ENCODE results near the gene RAB37.
A peak's percentile ranks its signal among the peaks of the same experiment; 100 is the strongest.

The RAB37 gene

DNA sequence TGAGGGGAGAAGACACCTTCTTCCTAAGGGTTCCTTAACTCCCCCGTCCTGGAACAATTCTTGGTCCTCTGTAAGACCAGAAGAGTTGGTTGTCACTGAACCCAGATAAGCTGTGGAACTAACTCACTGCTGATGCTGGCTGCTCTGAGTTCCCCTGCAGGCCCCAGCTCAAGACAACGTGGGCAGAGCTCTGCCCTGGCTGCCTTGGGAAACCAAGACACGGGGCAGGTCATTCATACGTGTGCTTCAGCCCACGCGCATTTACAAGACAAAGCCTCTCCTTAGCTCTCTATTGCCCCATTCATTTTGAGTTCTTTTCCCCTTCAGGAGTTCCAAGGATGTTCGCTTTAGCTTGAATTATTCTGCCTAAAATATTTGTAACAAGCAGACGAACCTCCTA lies 42.4 kb downstream of the RAB37 start:
- TF ChIP-seq GATA3 (IDR thresholded peaks at IDR 0.05; ENCODE audit: low read depth, low read length) (no peak), GATA2 (IDR thresholded peaks at IDR 0.05; ENCODE audit: low read depth, low read length) (no peak)

DNA sequence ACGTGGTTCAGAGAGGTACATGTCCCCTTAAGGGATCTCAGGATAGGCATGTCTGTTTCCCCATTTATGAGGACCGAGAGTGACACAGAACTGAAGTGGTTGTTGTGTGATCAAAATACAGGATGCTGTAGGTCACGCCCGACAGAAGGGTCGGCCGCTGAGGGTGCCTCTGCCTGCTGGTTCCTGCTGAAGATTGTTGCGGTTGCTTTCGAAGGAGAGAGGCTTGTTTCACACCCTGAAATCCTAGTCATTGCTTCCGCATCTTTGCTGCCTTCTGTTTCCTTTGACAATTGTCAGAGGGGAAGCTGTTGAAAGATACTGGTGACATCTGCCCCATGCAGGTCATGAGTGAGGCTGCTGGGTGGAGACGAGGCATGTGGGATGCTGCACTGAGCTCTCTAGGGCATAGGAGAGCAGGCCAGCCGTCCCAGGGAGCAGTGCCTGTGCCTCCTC lies 42.9 kb downstream of the RAB37 start:
- TF ChIP-seq GATA3 (IDR thresholded peaks at IDR 0.05; ENCODE audit: low read depth, low read length) (no peak), GATA2 (IDR thresholded peaks at IDR 0.05; ENCODE audit: low read depth, low read length) (no peak)

DNA sequence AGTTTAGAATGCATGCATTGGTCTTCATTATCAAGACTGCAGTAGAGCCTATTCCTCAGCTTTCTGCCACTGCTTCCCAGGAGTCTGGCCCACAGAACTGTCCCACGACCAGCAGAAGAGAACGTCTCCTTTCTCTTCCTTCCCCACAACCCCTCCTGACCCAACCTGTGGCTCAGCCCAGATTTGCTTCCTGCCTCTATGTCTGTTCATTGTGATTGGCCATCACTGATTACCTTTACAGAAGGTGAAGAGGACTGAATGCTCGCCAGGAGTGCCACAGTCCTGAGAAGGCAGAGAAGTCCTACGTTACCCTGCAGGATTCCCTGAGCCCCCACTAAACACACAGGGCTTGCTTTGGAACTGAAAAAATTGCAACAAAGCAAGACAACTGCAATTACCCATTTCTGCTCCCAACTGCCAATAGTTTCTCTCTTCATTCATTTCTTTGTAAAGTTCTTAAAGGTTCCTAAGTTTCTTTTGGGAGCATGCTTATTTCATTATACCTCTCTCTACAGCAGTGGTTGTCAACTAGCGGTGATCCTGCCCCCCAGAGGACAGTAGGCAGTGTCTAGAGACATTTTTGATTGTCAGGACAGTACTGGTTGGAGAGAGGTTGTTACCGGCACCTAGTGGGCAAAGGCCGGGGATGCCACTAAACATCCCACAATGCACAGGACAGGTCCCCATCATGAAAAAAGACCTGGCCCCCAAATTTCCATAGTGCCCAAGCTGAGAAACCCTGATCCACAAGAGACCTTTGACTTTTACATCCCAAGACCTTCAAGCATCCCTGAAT lies 43.6 kb downstream of the RAB37 start:
- TF ChIP-seq GATA2 (IDR thresholded peaks at IDR 0.05; ENCODE audit: low read depth, low read length): no peak
- TF ChIP-seq GATA3 (IDR thresholded peaks at IDR 0.05; ENCODE audit: low read depth, low read length): no peak

DNA sequence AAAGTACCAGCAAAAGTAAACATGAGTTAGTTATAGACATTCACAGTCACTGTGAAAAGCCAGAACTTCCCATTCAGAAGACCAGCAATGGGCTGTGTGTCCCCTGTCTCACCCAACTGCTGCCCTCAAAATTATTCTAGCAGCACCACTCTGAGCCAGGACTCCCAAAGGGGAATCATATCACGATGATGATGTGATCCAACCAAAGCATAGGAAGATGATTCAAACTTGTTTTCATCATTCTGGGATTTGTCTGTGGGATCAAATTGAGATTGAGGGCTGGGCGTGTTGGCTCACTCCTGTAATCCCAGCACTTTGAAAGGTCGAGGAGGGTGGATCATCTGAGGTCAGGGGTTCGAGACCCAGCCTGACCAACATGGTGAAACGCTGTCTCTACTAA lies 45.5 kb downstream of the RAB37 start:
- no peak for TF ChIP-seq GATA3 (IDR thresholded peaks at IDR 0.05; ENCODE audit: low read depth, low read length)
- TF ChIP-seq GATA2 (IDR thresholded peaks at IDR 0.05; ENCODE audit: low read depth, low read length): no peak

DNA sequence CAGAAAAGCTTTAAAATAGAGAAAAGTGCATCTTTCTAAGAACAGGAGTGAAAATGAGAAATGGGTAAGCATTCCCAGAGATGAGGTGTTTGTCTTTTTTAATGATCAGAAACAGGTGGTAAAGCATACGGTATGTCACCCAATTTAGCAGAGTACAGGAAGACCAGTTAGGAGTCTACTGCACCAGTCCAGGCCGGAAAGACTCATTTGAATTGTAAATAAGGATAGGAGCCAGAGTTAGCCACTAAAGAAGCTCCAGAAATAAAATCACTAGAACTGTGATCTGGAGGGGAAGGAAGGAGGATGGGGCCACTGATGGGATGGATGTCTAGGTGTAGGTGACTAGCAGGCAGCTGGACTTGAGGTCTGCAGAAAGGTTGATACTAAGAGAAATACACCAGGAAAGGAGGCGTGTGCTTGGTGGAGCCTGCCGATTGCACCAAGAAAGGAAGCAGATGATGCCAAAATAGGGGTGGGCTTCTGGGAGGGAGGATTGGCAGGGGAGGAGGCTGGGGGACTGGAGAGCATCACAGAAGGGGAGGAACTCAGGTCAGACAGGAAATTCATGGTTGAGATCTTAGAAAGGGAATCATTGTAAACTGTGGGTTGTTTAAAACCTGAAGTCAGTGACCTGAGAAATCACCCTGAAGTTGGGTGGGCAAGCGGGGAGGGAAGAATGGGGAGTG lies 47.2 kb downstream of the RAB37 start:
- TF ChIP-seq GATA2 (IDR thresholded peaks at IDR 0.05; ENCODE audit: low read depth, low read length) (no peak), GATA3 (IDR thresholded peaks at IDR 0.05; ENCODE audit: low read depth, low read length) (no peak)

DNA sequence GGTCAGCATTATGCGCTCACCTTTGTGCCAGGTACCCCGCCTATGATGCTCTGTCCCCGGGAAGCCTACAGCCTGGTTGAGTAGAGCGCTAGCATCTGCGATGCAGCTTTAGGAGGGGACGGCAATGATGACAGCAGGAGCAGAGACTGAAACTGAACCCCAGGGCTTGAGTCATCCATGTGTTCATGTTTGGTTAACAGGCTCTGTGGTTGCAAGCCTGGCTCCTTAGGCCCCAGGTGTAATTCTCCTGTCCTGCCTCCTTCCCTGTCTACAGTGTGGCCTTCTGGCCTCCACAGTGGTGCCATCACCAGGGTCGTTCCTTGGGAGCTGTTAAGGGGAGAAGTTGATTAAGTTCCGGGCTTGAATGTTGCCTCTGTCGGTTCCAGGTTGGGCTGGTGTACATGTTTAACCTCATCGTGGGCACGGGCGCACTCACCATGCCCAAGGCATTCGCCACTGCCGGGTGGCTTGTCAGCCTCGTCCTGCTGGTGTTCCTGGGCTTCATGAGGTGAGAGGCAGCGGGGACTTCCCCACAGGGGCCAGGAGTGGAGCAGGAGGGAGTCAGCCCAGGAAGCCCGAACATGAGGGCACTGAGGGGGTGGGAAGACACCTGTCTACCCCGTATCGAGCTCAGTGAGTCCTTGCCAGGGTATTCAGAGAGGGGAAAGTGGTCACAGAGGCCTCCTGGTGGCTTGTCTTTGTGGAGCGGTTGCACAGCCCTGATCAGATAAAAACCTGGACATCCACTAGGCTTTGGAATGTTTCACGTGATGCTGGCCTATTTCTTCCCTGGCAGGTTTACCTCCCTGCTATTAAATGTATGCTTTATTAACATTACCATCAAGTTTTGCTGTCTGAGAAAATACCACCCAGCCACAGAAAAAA lies 48.3 kb downstream of the RAB37 start:
- TF ChIP-seq GATA2 (IDR thresholded peaks at IDR 0.05; ENCODE audit: low read depth, low read length) (peak; percentile 20; the same call in 1 of the 2 replicates), GATA3 (IDR thresholded peaks at IDR 0.05; ENCODE audit: low read depth, low read length) (no peak)

DNA sequence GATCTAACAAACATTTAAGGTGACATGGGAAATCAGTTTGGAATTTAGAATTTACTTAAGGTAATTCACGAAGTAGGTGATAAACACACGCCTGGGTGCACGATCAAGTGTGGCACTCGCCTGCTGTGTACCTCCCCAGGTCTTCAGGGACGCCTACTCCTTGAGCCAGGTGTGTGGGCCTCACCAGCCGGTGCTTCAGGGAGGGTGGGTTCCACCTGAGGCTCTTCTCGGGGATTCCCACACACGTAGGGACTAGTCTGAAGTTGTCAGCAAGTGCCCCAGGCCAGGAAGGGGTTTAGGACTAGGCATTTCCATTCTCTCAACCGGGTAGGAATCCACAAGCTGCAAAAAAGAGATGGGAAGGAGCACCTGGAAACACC lies 48.9 kb downstream of the RAB37 start:
- no peak for TF ChIP-seq GATA3 (IDR thresholded peaks at IDR 0.05; ENCODE audit: low read depth, low read length)
- TF ChIP-seq GATA2 (IDR thresholded peaks at IDR 0.05; ENCODE audit: low read depth, low read length): no peak

DNA sequence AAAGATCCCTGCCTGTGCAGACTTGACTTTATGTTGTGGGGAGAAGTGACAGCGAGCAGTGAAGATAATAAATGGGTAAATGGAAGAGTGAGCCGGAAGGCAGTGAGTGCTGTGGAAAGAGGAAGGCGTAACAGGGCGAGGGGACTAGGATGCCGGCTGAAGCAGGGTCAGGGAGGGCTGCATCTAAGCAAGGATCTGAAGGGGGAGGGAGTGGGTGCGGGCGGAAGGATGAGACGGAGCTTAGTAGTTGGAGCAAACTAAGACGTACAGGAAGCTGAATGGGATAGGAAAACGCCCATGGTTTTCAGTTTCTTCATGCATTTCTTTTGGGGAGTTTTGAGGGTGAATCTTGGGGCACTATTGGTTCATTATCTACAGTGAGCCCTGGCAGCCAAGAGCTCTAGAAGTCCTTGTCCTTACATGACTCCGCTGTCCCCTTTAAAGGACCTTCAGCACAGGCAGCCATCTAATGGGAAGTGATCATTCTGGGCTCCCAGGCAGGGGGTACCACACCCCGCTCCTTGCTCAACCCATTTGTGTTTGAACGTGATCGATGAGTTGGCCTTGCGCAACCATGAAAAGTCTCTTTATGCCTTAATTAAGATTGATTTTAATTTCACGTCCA lies 49.5 kb downstream of the RAB37 start:
- TF ChIP-seq GATA2 (IDR thresholded peaks at IDR 0.05; ENCODE audit: low read depth, low read length) (no peak), GATA3 (IDR thresholded peaks at IDR 0.05; ENCODE audit: low read depth, low read length) (no peak)

DNA sequence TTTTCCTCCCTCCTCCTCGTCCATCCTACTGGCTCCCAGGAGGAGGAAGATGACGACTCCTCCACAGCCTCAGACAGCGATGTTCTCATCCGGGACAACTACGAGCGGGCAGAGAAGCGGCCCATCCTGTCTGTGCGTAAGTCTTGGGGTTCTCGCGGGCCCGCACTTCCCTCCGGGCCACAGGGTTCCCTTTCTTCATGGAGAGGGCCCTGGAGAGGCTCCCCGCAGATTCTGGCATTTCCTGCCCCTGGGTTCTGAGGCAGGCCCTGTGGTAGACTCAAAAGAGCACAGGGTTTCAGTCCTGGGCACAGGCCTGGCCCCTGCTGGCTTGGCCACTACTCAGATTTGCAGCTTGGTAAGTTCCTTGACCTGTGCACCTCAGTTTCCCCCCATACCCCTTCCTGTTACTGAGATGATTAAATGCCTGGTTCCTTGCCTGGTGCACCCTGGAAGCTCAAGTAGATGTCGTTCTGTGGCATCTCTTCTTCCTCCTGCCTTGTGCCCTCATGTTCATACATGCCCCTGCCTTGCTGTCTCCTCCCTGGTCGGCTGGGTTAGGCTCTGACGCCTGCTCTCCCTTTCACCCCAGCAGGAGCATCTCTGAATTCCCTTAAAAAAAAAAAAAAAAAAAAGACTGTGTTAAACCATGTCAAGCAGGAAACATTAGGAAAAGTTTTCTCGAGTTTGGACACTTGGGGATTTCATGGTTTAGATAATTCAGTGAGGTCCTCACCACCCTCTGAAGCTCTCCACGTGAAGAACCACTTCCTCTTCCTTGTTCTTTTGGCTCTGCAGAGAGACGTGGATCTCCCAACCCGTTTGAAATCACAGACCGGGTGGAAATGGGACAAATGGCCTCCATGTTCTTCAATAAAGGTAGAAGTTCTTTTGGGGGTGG lies 53.4 kb downstream of the RAB37 start:
- TF ChIP-seq GATA2 (IDR thresholded peaks at IDR 0.05; ENCODE audit: low read depth, low read length): no peak
- no peak for TF ChIP-seq GATA3 (IDR thresholded peaks at IDR 0.05; ENCODE audit: low read depth, low read length)

DNA sequence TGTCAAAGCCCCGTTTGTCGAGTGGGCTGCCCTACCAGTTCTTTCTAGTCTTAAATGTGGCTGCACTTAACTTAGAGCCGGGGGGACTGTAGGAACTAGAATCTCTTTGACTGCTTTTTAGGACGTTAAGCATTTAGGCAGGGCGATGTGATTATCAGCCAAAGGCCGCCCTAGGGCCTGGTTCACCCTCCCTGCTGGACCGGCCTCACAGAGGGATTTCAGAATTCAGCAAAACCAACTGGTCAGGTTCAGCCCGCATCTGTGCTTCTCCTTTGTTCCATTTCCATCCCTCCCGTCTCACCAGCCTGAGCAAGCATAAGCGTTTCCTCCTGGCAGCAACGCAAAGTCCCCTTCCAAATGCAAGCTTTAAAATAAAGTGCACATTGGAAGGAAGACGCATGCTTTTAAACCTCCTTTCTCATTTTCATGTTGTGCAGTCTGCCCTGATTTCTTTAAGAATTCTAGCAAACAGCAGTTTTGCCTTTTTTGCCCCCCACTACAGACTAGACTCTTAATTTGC lies 55.6 kb downstream of the RAB37 start:
- TF ChIP-seq GATA2 (IDR thresholded peaks at IDR 0.05; ENCODE audit: low read depth, low read length): no peak
- no peak for TF ChIP-seq GATA3 (IDR thresholded peaks at IDR 0.05; ENCODE audit: low read depth, low read length)

DNA sequence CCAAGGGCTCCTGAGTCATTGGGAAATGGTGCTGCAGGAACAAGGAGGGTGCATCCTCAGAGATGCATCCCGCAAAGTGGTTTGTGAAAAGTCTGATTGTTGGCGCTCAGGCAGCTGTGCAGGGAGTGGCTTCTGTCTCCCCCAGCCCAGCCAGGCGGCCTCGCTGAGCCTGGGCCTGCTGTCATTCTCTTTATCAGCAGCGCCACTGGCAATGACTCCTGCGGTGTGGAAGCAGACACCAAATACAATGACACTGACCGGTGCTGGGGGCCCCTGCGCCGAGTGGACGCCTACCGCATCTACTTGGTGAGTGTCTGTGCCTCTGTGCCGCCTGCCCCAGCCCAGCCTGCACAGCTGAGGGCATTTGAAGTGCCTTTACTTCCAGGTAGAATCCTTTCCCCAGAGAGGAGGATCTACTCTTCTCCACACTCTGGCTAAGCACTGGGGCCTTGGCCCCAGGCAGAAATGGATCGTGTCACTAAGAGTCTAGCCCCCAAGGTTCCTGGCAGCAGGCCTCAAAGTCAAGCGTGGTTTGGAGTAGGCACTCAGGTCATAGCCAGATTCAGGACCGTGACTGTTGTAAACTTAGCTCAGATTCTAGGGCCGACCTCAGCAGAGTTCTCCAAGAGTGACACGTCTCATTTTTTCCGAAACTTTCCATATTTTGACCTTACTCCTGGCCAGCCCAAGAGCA lies 58.4 kb downstream of the RAB37 start:
- TF ChIP-seq GATA2 (IDR thresholded peaks at IDR 0.05; ENCODE audit: low read depth, low read length): no peak
- TF ChIP-seq GATA3 (IDR thresholded peaks at IDR 0.05; ENCODE audit: low read depth, low read length): no peak

DNA sequence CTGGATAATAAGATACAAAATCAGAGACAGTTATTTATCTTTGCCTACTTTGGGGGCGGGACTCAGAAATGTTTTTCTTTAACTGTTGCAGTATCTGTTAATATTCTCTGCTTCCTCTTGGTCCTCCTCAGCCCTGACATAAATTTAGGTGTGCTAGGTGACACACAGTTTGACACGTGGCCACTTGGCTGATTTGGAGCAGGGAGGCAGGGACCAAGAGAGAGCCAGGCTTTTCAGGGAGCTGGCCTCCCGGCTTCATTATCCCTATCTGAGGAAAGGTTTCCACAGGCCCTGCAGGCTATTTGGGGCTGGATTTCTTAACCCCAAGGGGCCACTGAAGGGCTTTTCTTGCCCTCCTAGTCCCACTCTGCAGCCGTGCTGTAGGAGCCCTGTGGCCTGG lies 59.2 kb downstream of the RAB37 start:
- TF ChIP-seq GATA2 (IDR thresholded peaks at IDR 0.05; ENCODE audit: low read depth, low read length): no peak
- no peak for TF ChIP-seq GATA3 (IDR thresholded peaks at IDR 0.05; ENCODE audit: low read depth, low read length)

All from SH-SY5Y (cell line).